ENCODE data around the gene CHD2.

Gene CHD2

GRCh38 chr15:92884436-92885223 is 15.5 kb upstream of the CHD2 start:
- in situ Hi-C loops (cut with MboI; ENCODE audit: low sequenced_read_pairs) = no loop called here

GRCh38 chr15:92885224-92886041 is 14.7 kb upstream of the CHD2 start:
- in situ Hi-C loops (cut with MboI; ENCODE audit: low sequenced_read_pairs) = no loop called here

- in situ Hi-C loops (cut with MboI; ENCODE audit: low sequenced_read_pairs) = no loop called here
These were observed 14.0 kb upstream of the CHD2 start for GRCh38 chr15:92886042-92886537.

- in situ Hi-C loops (cut with MboI; ENCODE audit: low sequenced_read_pairs) = no loop called here
These were observed 13.3 kb upstream of the CHD2 start for GRCh38 chr15:92886815-92887214.

- in situ Hi-C loops (cut with MboI; ENCODE audit: low sequenced_read_pairs) = no loop called here
These were observed 12.3 kb upstream of the CHD2 start for GRCh38 chr15:92887869-92888268.

- in situ Hi-C loops (cut with MboI; ENCODE audit: low sequenced_read_pairs) = no loop called here
These were observed 10.6 kb upstream of the CHD2 start for GRCh38 chr15:92889390-92890107.

GRCh38 chr15:92891533-92892200 is 8.5 kb upstream of the CHD2 start:
- in situ Hi-C loops (cut with MboI; ENCODE audit: low sequenced_read_pairs) = no loop called here

GRCh38 chr15:92892201-92892555 is 7.9 kb upstream of the CHD2 start:
- in situ Hi-C loops (cut with MboI; ENCODE audit: low sequenced_read_pairs) = no loop called here

GRCh38 chr15:92893200-92893599 is 6.9 kb upstream of the CHD2 start:
- in situ Hi-C loops (cut with MboI; ENCODE audit: low sequenced_read_pairs) = no loop called here

- in situ Hi-C loops (cut with MboI; ENCODE audit: low sequenced_read_pairs) = no loop called here
These were observed 3.6 kb upstream of the CHD2 start for GRCh38 chr15:92896561-92896960.

- in situ Hi-C loops (cut with MboI; ENCODE audit: low sequenced_read_pairs) = no loop called here
These were observed 2.5 kb upstream of the CHD2 start for GRCh38 chr15:92897620-92898019.

- in situ Hi-C loops (cut with MboI; ENCODE audit: low sequenced_read_pairs) = no loop called here
These were observed 1.0 kb upstream of the CHD2 start for GRCh38 chr15:92898988-92899582.

- in situ Hi-C loops (cut with MboI; ENCODE audit: low sequenced_read_pairs) = no loop called here
These were observed 550 bp upstream of the CHD2 start for GRCh38 chr15:92899601-92899947.

- in situ Hi-C loops (cut with MboI; ENCODE audit: low sequenced_read_pairs) = no loop called here
These were observed 577 bp downstream of the CHD2 start for GRCh38 chr15:92900731-92901071.

GRCh38 chr15:92901072-92901761 is 1.1 kb downstream of the CHD2 start:
- in situ Hi-C loops (cut with MboI; ENCODE audit: low sequenced_read_pairs) = no loop called here

GRCh38 chr15:92901995-92902394 is 1.9 kb downstream of the CHD2 start:
- in situ Hi-C loops (cut with MboI; ENCODE audit: low sequenced_read_pairs) = no loop called here

- in situ Hi-C loops (cut with MboI; ENCODE audit: low sequenced_read_pairs) = no loop called here
These were observed 2.8 kb downstream of the CHD2 start for GRCh38 chr15:92902737-92903593.

- in situ Hi-C loops (cut with MboI; ENCODE audit: low sequenced_read_pairs) = no loop called here
These were observed 3.5 kb downstream of the CHD2 start for GRCh38 chr15:92903631-92903965.

- in situ Hi-C loops (cut with MboI; ENCODE audit: low sequenced_read_pairs) = no loop called here
These were observed 4.0 kb downstream of the CHD2 start for GRCh38 chr15:92903966-92904721.
